CD8-positive, alpha-beta memory T cell (primary cell): ENCODE results near the gene WDR75. TPM values are rescaled to one million over a fixed set of nuclear protein-coding genes. Genes with fewer than 3 reads are reported as not detected.

ENCODE experiments used
- CTCF ChIA-PET: fragments of 350-600 bp; sonication (Branson Sonifier 250); formaldehyde crosslinking; loops from one replicate; lab custom pipeline; 2021; ENCODE audit warnings: antibody characterized with exemption; lab: Charles Lee
- POLR2A ChIA-PET: fragments of 350-600 bp; sonication (Branson Sonifier 250); formaldehyde crosslinking; loops from one replicate; lab custom pipeline; 2021; ENCODE audit warnings: antibody characterized with exemption; lab: Charles Lee
- DNase-seq, 5 donors: peaks; one replicate each; pipeline versions ENCODE4 v3.0.0 to v3.0.0-alpha.2; 2020 to 2022; ENCODE audit warnings: mixed read lengths in 1 of 5
- H3K27ac ChIP-seq: one replicate; pipeline ENCODE4 v1.7.0; 2013; ENCODE audit warnings: low read depth, mild to moderate bottlenecking, low read length, moderate library complexity
- H3K27me3 ChIP-seq: 2 replicates; pipeline ENCODE4 v1.7.0; 2013; ENCODE audit warnings: low read length, mild to moderate bottlenecking; ENCODE audit not compliant: insufficient read depth, poor library complexity, severe bottlenecking
- H3K36me3 ChIP-seq: 2 replicates; pipeline ENCODE4 v1.7.0; 2013; ENCODE audit warnings: mild to moderate bottlenecking, low read length, moderate library complexity; ENCODE audit not compliant: insufficient read depth
- H3K4me1 ChIP-seq: 2 replicates; pipeline ENCODE4 v1.7.0; 2013; ENCODE audit warnings: mild to moderate bottlenecking, low read length, moderate library complexity; ENCODE audit not compliant: insufficient read depth
- H3K4me3 ChIP-seq: 2 replicates; pipeline ENCODE4 v1.7.0; 2013; ENCODE audit warnings: mild to moderate bottlenecking, low read length
- H3K9me3 ChIP-seq: 2 replicates; pipeline ENCODE4 v1.7.0; 2013; ENCODE audit warnings: mild to moderate bottlenecking, low read length
- H3K27ac Mint-ChIP-seq, 8 donors: one replicate each; pipeline ENCODE4 v1.8.0; 2020 to 2021; ENCODE audit warnings: mixed read lengths in 8 of 8, mild to moderate bottlenecking in 6 of 8, inconsistent platforms in 3 of 8, moderate library complexity in 3 of 8
- H3K27me3 Mint-ChIP-seq, 2 donors: one replicate each; pipeline ENCODE4 v1.8.0; 2020 to 2021; ENCODE audit warnings: mixed read lengths in 2 of 2, mild to moderate bottlenecking in 1 of 2, moderate library complexity in 1 of 2
- H3K36me3 Mint-ChIP-seq, 3 donors: one replicate each; pipeline ENCODE4 v1.8.0; 2020 to 2021; ENCODE audit warnings: mixed read lengths in 3 of 3, inconsistent platforms in 1 of 3, mild to moderate bottlenecking in 1 of 3
- H3K4me1 Mint-ChIP-seq, 3 donors: one replicate each; pipeline ENCODE4 v1.8.0; 2020 to 2021; ENCODE audit warnings: mixed read lengths in 3 of 3, inconsistent platforms in 1 of 3, mild to moderate bottlenecking in 1 of 3
- H3K4me3 Mint-ChIP-seq, 7 donors: one replicate each; pipeline ENCODE4 v1.8.0; 2020 to 2021; ENCODE audit warnings: mixed read lengths in 7 of 7, mild to moderate bottlenecking in 6 of 7, moderate library complexity in 4 of 7, inconsistent platforms in 2 of 7
- H3K9me3 Mint-ChIP-seq, 5 donors: one replicate each; pipeline ENCODE4 v1.8.0; 2020 to 2022; ENCODE audit warnings: mixed read lengths in 5 of 5, mild to moderate bottlenecking in 3 of 5, moderate library complexity in 2 of 5, inconsistent platforms in 1 of 5
- polyA plus RNA-seq: library from polyadenylated mRNA; unstranded; fragments of 300-500 nt; fragmentation: Illumina TruSeq; gene quantifications from one replicate; pipeline ENCODE4 v1.2.3, GENCODE V29; 2021
- total RNA-seq, 2 experiments: library from RNA; stranded (reverse); gene quantifications; one replicate each; pipeline ENCODE4 v1.2.3, GENCODE V29; 2021

WDR75 gene
- total and polyA plus RNA-seq, 3 experiments from 2014 or later = 14.6 to 101 (median 95.3) TPM

- no peaks in the 10 kb centered on the region for H3K9me3 ChIP-seq
- CTCF ChIA-PET = interaction anchor here (0.7 kb wide), 1 partner anchor 13 kb away, joined by 4 read pairs; no protein-coding TSS in a partner anchor
Measured at GRCh38 chr2:189409131-189409530, 32.1 kb upstream of the WDR75 start.

DNA sequence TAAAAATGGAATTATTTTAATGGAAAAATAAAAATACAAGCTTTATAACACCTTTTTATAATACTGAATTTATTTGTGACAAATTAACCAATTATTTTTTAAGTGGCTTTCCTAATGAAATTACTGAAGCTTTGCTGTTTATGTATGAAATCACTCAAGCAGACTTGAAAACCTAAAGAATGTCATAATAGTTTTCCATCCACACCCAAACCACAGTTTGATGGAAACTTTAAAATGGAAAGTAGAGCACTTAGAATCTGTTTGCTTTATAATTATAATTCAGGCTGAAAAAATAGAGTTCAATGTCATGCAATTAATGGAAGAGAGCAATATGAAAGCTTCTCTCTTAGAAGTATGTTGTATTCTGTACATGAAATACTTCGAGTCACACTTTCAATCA is 31.6 kb upstream of the WDR75 start:
- Histone ChIP-seq H3K27ac (no peak overlapping the region), H3K4me1 (no peaks in the 10 kb centered on the region), H3K36me3 (no peaks in the 10 kb centered on the region), H3K4me3 (no peak overlapping the region), H3K9me3 (no peaks in the 10 kb centered on the region), H3K27me3 (no peaks in the 10 kb centered on the region)
- CTCF ChIA-PET = interaction anchor here (0.7 to 1.0 kb wide), 2 partner anchors 13 to 267 kb away, joined by 3 to 4 read pairs; no protein-coding TSS in a partner anchor
- POLR2A ChIA-PET = no interaction called here
- H3K4me3 Mint-ChIP-seq = no peak overlapping the region
- no peak overlapping the region for H3K27ac Mint-ChIP-seq
- no peaks in the 10 kb centered on the region for H3K36me3 Mint-ChIP-seq
- H3K9me3 Mint-ChIP-seq = no peaks in the 10 kb centered on the region
- peaks cover 0 to 4% of the 10 kb centered on the region in 2 donors for H3K27me3 Mint-ChIP-seq
- DNase-seq = no peak
- peaks cover 8 to 14% (median 8%) of the 10 kb centered on the region in 3 donors for H3K4me1 Mint-ChIP-seq

More at GRCh38 chr2:189409131-189409530, 32.1 kb upstream of the WDR75 start:
- Histone ChIP-seq H3K4me3 (no peak overlapping the region), H3K36me3 (no peaks in the 10 kb centered on the region), H3K27ac (no peak overlapping the region), H3K27me3 (no peaks in the 10 kb centered on the region), H3K4me1 (no peaks in the 10 kb centered on the region)
- Mint-ChIP-seq H3K36me3 (no peaks in the 10 kb centered on the region), H3K27ac (no peak overlapping the region), H3K4me1 (peaks cover 8 to 14% (median 8%) of the 10 kb centered on the region in 3 donors), H3K9me3 (no peaks in the 10 kb centered on the region), H3K27me3 (peaks cover 4% of the 10 kb centered on the region in 2 donors), H3K4me3 (no peak overlapping the region)
- DNase-seq = no peak
- POLR2A ChIA-PET = no interaction called here

- no peak for DNase-seq
- H3K4me3 ChIP-seq = no peak overlapping the region
- H3K36me3 ChIP-seq = no peaks in the 10 kb centered on the region
- no peaks in the 10 kb centered on the region for H3K27me3 ChIP-seq
- H3K27ac Mint-ChIP-seq = no peak overlapping the region
- no peaks in the 10 kb centered on the region for H3K27me3 Mint-ChIP-seq
- no peaks in the 10 kb centered on the region for H3K9me3 Mint-ChIP-seq
- no peaks in the 10 kb centered on the region for H3K36me3 Mint-ChIP-seq
- peaks cover 8 to 13% (median 8%) of the 10 kb centered on the region in 3 donors for H3K4me1 Mint-ChIP-seq
- H3K27ac ChIP-seq = no peak overlapping the region
- no peak overlapping the region for H3K4me3 Mint-ChIP-seq
- CTCF ChIA-PET = interaction anchor here (0.9 to 1.4 kb wide), 4 partner anchors 314 to 1831 kb away, joined by 3 to 6 read pairs (median 3); no protein-coding TSS in a partner anchor
- POLR2A ChIA-PET = no interaction called here
- H3K9me3 ChIP-seq = no peaks in the 10 kb centered on the region
- H3K4me1 ChIP-seq = no peaks in the 10 kb centered on the region
Measured at GRCh38 chr2:189411860-189412259, 29.4 kb upstream of the WDR75 start.

DNA sequence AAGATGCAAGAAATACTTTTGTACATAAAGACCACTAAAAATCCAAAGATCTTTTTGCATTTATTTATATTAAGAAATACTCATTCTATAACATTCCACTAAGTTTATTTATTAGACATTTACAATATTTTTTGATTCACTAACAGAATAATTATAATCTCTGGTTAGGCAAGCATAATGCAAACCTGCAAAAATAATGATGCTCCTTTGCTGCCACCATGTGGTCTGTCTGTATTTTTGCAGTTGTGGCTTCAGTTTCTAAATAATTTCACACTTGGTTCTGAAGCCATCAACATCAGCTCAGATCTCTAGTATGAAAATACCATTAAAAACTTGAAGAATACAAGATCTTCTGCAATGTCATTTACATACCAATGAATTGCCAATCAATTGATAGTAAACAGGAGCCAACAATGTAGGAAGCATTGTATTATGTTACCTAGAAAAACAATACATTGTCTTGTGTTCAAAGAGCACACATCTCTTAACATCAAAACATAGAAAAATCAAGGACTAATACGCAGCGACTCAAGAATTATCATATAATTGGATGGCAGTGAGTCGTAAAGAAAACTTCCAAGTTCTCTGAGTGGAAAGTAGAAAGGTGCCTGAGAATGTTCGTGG is 28.8 kb upstream of the WDR75 start:
- H3K4me3 Mint-ChIP-seq = no peak overlapping the region
- no peaks in the 10 kb centered on the region for H3K36me3 ChIP-seq
- ChIA-PET POLR2A (no interaction called here), CTCF (interaction anchor here (0.6 to 1.4 kb wide), 4 partner anchors 8 to 1831 kb away, joined by 3 to 6 read pairs (median 3); no protein-coding TSS in a partner anchor)
- no peak overlapping the region for H3K4me3 ChIP-seq
- peak in 4 of 5 donors; percentile 17 to 48 (median 38) for DNase-seq
- no peaks in the 10 kb centered on the region for H3K27me3 Mint-ChIP-seq
- H3K27me3 ChIP-seq = no peaks in the 10 kb centered on the region
- H3K4me1 ChIP-seq = no peaks in the 10 kb centered on the region
- no peaks in the 10 kb centered on the region for H3K9me3 Mint-ChIP-seq
- H3K27ac ChIP-seq = no peak overlapping the region
- H3K36me3 Mint-ChIP-seq = no peaks in the 10 kb centered on the region
- H3K9me3 ChIP-seq = no peaks in the 10 kb centered on the region
- peaks cover 6 to 8% (median 7%) of the 10 kb centered on the region in 3 donors for H3K4me1 Mint-ChIP-seq
- H3K27ac Mint-ChIP-seq = no peak overlapping the region

- Histone ChIP-seq H3K9me3 (no peaks in the 10 kb centered on the region), H3K27me3 (no peaks in the 10 kb centered on the region), H3K27ac (no peak overlapping the region), H3K4me1 (no peaks in the 10 kb centered on the region), H3K4me3 (no peak overlapping the region), H3K36me3 (no peaks in the 10 kb centered on the region)
- Mint-ChIP-seq H3K36me3 (no peaks in the 10 kb centered on the region), H3K27me3 (no peaks in the 10 kb centered on the region), H3K4me3 (no peak overlapping the region), H3K9me3 (no peaks in the 10 kb centered on the region), H3K27ac (peak overlapping the region in 1 of 8 donors; percentile 25), H3K4me1 (peaks cover 0 to under 1% (median 0%) of the 10 kb centered on the region in 3 donors)
- CTCF ChIA-PET = interaction anchor here (1.4 kb wide), 1 partner anchor 1832 kb away, joined by 3 read pairs; no protein-coding TSS in a partner anchor
- POLR2A ChIA-PET = no interaction called here
- DNase-seq = no peak
Measured at GRCh38 chr2:189413249-189413648, 28.0 kb upstream of the WDR75 start.

- no peak overlapping the region for H3K4me3 ChIP-seq
- CTCF ChIA-PET = no interaction called here
Measured at GRCh38 chr2:189421644-189422043, 19.6 kb upstream of the WDR75 start.

GRCh38 chr2:189424961-189425360 is 16.3 kb upstream of the WDR75 start:
- Histone ChIP-seq H3K9me3 (no peaks in the 10 kb centered on the region), H3K27ac (no peak overlapping the region), H3K4me1 (no peaks in the 10 kb centered on the region), H3K27me3 (no peaks in the 10 kb centered on the region), H3K36me3 (no peaks in the 10 kb centered on the region), H3K4me3 (no peak overlapping the region)
- Mint-ChIP-seq H3K4me1 (no peaks in the 10 kb centered on the region), H3K9me3 (no peaks in the 10 kb centered on the region), H3K36me3 (peaks cover 0 to 4% (median 0%) of the 10 kb centered on the region in 3 donors), H3K27me3 (peaks cover 3 to 4% of the 10 kb centered on the region in 2 donors), H3K27ac (no peak overlapping the region), H3K4me3 (no peak overlapping the region)
- ChIA-PET POLR2A (no interaction called here), CTCF (no interaction called here)
- DNase-seq = no peak

More at GRCh38 chr2:189421644-189422043, 19.6 kb upstream of the WDR75 start:
- no peak overlapping the region for H3K27ac ChIP-seq
- no peaks in the 10 kb centered on the region for H3K36me3 ChIP-seq
- DNase-seq = no peak
- H3K4me3 Mint-ChIP-seq = no peak overlapping the region
- H3K27me3 ChIP-seq = no peaks in the 10 kb centered on the region
- no peaks in the 10 kb centered on the region for H3K4me1 Mint-ChIP-seq
- H3K4me1 ChIP-seq = no peaks in the 10 kb centered on the region
- H3K27me3 Mint-ChIP-seq = peaks cover 0 to 4% of the 10 kb centered on the region in 2 donors
- H3K9me3 Mint-ChIP-seq = no peaks in the 10 kb centered on the region
- POLR2A ChIA-PET = no interaction called here
- no peaks in the 10 kb centered on the region for H3K36me3 Mint-ChIP-seq
- H3K27ac Mint-ChIP-seq = no peak overlapping the region
- no peaks in the 10 kb centered on the region for H3K9me3 ChIP-seq

DNA sequence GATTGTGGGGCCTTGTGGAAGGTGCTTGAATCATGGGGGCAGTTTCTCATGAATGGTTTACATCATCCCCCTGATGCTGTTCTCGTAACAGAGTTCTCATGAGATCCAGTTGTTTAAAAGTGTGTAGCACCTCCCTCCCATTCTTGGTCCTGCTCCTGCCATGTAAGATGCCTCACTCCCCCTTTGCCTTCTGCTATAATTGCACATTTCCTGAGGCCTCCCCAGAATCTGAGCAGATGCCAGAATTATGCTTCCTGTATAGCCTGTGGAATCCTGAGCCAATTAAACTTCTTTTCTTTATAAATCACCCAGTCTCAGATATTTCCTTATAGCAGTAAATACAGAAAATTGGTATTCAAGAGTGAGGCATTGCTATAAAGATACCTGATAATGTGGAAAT is 15.6 kb upstream of the WDR75 start:
- Histone ChIP-seq H3K9me3 (no peaks in the 10 kb centered on the region), H3K36me3 (no peaks in the 10 kb centered on the region), H3K27ac (no peak overlapping the region), H3K4me1 (no peaks in the 10 kb centered on the region), H3K4me3 (no peak overlapping the region), H3K27me3 (no peaks in the 10 kb centered on the region)
- ChIA-PET CTCF (no interaction called here), POLR2A (no interaction called here)
- H3K9me3 Mint-ChIP-seq = no peaks in the 10 kb centered on the region
- H3K4me1 Mint-ChIP-seq = no peaks in the 10 kb centered on the region
- H3K27ac Mint-ChIP-seq = no peak overlapping the region
- H3K4me3 Mint-ChIP-seq = no peak overlapping the region
- peaks cover 4 to 5% of the 10 kb centered on the region in 2 donors for H3K27me3 Mint-ChIP-seq
- no peak for DNase-seq
- H3K36me3 Mint-ChIP-seq = peaks cover 0 to 6% (median 0%) of the 10 kb centered on the region in 3 donors
